Activated CD8-positive, alpha-beta memory T cell treated with anti-CD3 and anti-CD28 coated beads for 24 hours (primary cell): ENCODE data around the gene SYP.

Experiments
- DNase-seq: peaks from one replicate; pipeline ENCODE4 v3.0.0-alpha.2; 2020

The SYP gene

DNA sequence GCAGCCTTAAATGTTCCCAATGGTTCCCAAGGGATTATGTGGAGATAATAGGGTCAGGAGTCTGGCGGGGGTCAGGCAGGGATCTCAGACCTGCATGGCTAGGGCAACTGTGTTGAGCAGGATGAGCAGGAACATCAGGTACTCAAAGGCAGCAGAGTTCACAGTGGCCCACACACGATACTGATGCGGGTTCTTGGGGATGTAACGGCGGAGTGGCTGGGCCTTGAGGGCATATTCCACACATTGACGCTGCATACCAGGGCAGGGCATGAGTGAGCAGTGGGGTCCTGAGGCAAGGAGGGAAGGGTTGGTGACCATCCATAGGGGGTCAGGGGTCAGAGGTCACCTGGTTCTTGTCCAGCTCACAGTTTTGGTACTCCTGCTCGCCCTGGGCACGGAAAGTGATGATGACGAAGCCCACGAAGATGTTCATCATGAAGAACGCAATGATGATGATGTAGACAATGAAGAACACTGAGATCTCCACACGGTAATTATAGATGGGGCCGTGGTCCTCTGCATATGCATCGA lies 15.1 kb upstream of the SYP start:
- DNase-seq: no peak

DNA sequence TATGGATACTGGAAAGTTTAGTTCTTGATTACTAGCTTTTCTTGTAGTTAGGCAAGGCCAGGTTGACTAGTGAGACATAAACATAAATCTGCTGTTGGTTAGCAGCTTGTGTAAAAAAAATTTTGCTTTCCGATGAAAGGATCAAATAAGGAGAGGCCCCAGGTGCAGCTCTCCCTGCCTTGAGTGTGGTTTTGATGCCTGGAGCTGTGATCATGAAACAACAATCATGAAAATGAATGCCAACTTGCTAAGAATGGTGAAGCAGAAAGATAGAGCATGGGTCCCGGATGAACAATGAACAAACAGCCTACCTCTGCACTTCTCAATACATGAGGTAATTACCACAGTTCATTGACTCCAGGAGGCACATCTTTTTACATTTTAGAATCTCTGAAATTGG lies 14.4 kb upstream of the SYP start:
- DNase-seq: no peak

DNA sequence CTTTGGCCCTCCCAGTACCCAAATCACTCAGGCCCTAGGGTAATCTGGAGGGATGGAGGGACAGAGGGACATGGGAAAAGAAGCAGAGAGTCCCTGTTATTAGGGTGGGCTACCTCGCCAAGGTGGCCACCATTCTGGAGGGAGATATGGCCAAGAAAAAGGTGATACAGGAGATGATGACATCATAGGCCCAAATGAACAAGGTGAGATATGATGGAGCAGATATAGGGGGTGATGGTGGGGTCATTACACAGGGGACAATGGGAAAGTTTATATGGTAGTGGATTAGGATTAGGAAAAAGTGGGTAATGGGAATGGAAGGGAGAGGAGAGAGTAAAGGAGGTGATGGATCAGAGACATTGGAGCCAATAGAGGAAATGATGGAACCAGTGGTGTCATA lies 12.9 kb upstream of the SYP start:
- DNase-seq: no peak

DNA sequence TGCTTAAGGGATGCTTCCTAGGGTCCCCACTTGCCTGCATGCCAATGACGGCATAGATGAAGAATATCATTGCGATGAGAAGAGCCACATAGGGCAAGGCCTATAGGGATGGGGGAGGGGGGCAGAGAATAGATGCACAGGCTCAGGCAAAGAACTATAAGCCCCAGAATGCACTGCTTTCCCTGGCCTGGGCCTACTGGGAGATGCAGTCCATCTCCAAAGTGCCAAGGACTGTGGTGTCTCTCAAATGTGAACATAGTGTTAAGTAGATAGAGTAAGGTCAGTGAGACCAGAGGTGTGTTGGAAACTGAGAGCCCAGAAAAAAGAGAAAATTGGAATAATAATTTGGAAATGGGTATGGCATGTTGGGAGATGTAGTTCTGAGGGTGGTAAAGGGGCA lies 12.2 kb upstream of the SYP start:
- DNase-seq: no peak

DNA sequence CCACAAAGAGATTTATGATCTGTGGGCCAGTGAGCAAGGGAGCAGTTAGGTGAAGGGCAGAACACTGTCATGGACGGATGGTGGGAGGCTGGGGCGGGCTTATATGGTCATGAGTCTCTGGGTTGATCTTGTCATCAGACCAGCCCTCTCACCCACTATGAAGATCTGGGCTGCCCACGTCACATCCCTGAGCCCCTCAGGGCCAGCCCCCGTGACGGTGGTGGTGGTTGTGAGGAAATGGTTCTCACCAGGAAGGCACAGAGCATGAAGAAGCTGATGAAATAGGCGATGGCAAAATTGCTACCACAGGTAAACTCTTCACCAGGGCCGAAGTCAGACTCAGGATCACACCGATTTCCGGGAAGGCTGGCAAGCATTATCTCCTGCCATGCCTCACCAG lies 11.1 kb upstream of the SYP start:
- no peak for DNase-seq

DNA sequence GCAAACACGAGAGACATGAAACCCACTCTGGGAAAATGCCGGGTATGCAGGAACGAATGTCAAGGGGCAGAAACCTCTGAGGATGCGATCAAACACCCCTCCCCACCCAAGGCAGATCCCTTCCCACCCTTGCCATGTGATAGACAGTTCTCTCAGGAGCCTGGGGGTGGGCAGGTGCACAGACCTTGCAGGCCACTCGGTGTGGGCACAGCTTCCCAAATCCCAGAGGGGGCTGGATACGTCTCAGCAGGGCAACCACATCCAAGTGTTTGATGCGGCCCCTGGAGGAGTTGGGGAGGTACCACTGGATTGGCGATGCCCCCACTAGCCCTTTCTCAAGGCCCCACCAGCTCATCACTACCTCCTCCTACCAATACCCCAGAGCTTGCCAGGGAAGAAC lies 10.4 kb upstream of the SYP start:
- no peak for DNase-seq

DNA sequence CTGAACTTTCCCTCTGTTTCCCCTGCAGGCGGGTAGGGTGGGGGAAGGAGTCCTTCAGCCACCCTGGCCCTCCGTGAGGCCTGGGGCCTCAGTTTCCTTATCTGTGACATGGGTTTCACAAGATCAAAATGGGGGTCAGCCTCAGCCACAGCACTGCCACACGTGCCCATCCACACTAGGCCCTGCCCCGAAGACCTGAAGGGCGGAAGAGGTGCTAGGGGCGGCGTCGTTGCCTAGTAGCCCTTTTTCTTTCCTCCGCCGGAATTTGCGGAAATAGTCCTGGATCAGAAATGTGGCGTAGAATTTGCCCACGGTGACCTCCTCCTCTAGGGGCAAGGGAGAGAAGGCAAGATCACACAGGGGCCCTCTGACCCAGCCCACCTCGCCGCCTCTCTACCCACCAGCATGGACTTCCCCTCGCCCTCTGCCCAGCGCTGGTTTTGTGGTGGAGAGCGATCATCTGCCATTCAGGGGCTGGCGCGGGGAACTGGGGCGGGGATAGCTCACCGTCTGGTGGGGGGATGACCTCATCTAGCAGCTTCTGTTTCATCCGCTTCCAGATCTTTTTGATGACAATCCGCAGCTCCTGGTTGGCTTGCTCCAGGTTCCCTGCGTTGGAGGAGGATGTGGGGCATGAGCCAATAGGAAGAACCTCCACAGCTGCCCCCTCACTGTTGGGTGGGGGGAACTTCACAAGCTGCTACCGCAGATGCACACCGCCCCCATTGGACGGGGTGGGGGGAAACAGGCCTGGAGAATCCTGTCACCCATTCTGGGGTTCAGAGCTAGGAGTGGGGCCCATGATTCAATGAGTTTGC lies 9.7 kb upstream of the SYP start:
- DNase-seq: no peak

DNA sequence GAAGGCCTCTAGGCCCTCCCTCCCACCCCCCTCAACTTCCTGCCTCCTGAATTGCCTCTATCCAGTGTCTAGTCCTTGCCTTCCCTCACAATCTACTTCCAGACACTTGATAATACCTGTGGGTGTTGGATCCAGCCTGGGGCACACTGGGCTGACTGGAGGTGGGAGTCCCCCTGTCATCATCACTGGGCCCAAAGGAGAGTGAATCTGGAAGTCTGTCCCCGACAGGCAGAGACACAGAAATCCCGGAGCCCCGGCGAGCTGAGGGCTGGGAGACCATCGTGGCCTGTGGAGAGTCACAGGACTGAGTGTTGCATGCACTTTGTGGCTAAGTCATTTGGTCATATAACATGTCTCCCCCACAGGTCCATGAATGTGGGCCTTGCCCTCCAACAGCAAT lies 8.4 kb upstream of the SYP start:
- no peak for DNase-seq

DNA sequence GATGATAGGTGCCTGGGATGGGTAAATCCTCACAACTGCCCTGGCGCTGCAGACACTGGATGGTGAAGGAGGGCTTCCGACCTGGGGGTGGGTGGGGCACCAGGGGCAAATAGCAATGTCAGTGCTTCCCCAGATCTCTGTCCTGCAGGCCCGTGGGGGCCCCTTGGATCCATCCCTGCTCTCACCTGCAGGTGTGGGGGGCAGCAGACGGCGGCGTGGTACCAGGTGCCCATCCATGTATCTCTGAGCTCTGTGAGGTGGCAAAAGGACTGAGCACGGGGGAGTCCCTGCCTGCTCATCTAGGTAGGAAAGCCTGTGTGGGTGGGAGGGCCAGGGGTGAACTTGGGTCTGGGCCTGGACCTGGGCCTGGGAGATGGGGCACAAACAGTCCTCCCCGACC lies 6.5 kb upstream of the SYP start:
- DNase-seq: no peak

DNA sequence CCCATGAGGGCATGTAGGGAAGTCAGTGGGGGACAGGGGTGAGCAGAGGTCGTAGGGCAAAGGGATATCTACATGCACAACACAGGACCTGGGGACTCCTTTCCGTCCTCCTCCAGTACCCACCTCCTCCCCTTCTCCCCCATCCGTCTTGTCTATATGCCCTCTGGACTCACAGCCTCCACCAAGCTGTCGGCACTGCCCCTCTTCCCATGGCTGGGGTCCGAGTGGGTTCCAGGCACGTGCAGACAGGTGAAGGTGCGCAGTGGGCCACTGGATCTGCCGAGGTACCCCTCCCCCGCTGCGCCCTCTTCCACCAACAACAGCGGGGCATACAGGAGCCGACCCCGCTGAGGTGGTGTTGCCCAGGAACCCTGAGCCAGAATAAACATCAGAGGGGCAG lies 5.5 kb upstream of the SYP start:
- DNase-seq: no peak

DNA sequence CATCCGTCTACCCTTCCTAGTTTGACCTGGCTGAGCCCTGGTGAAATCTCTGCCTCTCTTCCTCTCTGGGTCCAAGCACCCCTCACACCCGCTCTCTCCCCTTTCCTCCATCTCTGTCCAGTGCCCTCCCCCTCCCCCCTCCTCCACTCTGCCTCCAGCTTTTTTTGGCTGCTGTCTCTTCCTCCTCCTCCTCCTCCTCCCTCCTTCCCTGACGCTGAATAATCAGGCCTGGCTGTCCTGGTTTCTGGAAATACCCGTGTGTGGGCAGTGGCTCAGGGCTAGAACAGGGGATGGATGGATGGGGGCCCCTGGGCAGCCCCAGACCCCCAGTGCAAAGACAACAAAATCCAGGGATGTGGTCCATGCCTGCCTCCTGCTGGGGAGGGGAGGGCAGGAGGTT lies 4.7 kb upstream of the SYP start:
- DNase-seq: no peak

DNA sequence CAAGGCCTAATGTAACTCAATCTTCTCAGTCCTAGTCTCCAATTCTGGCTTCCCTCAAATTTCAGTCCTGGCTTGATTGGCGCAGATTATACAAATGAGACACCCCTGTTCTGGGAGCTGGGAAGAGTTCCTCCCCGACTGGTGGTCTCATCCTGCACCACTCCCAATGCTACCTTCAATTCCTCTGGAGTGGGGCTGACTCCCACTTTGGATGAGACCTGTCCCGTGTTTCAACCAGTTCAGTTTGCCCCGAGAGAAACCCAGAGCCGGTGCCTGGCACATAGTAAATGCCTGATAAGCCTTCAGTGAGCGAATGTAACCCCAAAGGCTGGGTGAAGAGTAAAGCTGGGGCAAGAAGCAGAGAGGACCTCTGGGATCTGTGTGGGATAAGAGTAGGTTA lies 4.0 kb upstream of the SYP start:
- no peak for DNase-seq

DNA sequence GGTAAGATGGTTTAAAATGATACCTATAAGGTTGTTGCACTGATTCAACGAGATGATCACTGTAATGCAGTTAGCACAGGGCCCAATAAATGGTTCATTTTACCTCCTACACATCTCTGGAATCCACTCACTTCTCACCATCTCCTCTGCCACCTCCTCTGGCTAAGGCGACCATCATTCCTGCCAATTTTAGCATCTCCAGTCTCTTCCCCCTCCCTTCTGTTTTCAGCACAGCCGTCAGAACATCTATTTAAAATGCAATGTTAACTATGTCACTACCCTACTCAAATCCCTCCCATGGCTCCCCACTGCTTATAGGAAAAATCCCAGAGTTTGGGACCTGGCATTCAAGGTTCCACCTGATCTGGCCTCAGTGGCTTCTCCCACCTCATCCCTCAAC lies 3.5 kb upstream of the SYP start:
- no peak for DNase-seq

DNA sequence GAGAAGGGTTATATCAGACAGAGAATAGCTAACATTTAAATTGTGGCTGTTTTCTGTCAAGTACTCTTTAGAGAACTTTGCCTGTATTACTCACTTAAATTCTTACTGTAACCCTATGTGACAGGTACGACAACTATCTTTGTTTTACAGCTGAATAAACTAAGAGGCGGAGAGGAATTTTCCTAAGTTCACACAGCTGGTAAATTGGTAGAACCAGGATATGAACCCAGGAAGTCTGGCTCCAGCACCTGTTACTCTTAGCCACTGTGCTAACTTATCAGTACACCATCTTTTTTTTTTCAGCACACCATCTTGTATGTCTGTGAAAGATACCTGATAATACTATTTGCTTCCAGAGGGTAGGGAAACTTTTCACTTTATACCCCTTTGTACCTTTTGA lies 2.0 kb upstream of the SYP start:
- no peak for DNase-seq

DNA sequence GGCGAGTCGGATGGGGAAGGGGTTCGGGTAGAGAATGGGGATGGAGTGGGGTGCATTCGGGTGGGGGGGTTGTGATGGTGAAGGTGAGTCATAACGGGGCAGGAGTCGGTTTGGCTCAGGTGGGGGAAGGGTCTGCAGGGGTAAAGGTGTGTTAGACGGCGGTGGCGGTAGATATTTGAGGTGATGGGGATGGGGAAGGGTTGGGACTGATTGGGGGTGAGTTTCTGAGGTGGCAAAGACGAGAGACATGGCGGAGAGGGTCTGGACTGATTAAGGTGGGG lies 738 bp downstream of the SYP start:
- DNase-seq: no peak

DNA sequence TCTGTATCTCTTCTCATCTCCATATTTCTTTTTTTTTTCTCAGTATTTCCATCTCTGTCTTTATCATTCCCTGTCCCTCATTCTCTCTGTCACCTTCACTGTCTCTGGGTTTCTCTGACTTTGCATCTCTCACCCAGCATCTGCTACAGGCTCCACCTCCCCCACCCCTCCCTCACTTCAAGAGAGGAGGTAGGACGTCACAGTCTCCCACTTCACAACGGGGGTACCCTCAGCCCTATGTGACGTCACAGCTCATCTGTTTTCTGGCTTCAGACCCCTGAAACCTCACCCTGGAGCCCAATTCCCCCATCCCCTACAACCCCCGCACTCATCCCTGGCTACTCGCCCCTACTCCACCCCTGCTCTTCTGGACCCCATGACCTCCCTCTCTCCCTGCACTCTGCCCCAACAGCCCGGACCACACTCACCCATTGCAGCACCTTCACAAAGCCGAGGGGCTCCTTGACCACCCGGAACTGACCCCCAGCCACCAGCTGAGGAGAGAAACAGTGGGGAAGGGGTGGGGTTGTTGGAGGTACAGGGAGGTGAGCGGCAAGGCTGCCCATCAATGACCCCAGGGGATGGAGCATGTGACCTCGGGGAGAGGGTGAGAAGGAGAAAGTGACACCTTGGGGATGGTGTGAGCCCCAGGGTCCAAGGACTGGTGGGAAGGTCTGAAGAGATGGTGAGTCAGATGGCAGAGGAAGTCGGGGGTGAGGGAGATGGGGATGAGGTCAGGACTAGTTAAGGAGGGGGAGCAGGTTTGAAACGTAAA lies 1.3 kb downstream of the SYP start:
- DNase-seq: no peak

DNA sequence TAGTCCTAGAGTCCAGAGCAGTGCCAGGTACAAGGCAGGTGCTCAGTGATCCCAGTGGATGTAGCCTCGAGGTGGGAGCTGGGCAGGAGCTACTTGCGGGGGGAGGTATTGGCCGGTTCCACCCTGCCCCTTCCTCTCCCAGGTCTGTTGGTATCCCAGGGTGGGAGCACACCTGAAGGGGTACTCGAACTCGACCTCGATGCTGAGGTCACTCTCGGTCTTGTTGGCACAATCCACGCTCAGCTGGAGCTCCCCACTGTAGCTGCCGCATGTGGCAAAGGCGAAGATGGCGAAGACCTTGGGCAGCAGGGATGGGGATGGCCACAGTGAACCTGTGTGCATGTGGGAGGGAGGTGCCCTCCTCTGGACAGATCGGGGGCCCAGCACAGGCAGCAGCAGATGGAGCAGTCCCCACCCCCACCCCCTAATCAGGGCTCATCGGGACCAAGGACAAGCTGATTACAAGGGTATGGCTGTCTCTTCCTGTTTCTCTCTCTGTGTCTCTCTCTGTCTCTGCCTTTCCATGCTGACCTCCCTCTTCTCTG lies 2.4 kb downstream of the SYP start:
- DNase-seq: no peak

DNA sequence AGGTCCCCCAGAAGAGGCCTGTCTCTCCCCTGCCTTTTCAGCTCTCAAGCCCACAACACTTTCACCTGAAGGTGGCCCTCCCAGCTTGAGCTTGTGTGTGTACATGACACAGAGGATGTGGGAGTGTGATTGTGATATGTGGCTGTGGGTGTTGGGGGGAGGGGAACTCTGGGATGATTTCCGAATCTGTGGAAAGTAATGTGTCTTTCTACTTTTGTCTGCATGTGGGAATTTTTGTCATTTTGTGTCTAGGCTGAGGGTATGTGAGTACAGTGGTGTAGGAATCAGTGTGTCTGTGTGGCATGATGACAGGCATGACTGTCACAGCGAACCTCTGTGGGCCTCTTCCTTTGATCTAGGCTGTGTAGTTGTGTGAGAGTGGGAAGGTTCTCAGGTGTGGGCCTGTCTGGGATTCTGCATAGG lies 6.4 kb downstream of the SYP start:
- no peak for DNase-seq

DNA sequence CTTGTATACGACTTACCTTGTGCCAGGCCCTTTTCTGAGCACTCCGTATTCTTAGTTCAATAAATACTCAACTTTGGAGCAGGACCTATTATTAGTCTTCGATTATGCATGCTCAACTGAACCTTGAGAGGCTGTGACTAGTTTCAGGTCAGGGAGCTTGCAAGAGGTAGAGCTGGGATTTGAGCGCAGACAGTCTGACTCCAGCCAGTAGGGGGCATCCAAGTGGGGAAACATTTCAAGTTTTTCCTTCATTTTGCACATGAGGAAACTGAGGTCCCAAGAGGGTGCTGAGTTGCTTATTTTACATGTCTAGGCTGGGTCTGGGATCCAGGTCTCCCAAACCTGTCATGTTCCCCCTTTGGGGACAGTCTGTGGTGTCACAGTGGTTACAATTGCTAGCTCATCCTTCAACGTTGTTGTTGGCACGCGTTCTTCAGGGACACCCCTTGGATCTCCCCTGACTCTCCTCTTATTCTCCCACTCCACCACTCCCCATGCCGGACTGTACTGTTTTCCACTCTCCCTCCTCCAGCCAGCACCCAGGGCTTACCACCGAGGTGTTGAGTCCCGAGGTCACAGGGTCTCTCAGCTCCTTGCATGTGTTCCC lies 7.2 kb downstream of the SYP start:
- no peak for DNase-seq

DNA sequence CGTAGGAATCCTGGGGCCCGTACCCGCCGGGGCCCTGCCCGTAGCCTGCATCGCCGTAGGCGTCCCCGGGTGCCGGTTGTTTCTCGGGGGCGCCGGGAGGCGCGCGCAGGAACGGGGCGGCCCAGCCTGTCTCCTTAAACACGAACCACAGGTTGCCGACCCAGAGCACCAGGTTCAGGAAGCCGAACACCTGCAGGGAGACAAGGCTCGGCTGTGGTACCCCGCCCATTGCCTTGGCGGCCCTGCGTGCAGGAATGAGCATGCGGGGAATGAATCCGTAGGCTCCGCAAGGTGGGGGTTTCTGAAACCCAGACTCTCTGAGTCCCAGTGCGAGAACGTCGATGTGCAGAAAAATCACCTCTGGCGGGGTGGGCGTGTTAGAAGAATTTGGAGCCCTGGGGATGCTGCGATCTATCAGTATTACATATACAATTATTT lies 8.4 kb downstream of the SYP start:
- no peak for DNase-seq

DNA sequence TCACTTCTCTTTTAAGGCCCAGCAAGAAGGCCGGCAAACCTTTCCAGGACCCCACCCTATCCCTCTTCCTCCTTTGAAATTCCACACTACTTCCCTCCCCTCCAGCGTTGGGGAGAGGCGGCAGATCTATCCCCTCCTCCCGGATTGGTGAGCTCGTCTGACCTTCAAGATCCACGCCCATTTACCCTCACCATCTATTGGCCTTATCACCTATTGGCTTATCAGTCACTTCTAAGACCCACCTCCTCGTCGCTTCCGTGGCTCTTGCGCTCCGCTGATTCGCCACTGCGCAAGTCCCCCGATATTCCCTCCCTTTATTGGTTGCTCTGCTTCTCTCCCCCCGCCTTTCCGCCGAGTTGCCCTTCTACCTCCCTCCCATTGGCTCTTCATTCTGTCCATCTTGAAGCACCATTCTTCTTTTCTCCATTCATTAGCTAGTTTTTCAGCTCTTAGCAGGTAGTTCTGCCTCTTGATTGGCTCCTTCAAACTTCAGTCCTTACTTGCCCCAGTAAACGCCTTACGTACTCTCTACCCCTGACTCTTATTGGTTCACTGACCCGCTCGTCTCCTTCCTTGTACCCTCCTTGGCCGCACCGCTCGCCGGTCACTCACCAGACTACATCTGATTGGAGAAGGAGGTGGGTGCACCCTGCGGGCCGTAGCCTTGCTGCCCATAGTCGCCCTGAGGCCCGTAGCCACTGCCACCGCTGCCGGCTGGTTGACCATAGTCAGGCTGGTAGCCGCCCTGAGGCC lies 9.0 kb downstream of the SYP start:
- peak; percentile 86 for DNase-seq

DNA sequence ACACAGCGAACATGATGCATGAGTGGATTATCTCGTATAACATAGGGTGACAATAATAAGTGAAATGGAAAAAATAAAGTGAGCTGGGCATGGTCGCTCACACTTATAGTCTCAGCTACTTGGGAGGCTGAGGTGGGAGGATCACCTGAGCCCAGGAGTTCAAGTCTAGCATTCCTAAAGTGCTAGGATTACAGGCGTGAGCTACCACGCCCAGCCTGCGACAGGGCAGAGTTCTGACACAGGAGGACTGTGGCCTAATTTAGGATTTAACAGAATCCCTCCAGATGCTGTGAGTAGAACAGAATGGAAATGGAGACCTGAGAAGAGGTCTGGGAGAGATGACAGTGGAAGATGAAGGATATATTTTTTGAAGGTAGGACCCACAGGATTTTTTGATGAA lies 10.4 kb downstream of the SYP start:
- no peak for DNase-seq

DNA sequence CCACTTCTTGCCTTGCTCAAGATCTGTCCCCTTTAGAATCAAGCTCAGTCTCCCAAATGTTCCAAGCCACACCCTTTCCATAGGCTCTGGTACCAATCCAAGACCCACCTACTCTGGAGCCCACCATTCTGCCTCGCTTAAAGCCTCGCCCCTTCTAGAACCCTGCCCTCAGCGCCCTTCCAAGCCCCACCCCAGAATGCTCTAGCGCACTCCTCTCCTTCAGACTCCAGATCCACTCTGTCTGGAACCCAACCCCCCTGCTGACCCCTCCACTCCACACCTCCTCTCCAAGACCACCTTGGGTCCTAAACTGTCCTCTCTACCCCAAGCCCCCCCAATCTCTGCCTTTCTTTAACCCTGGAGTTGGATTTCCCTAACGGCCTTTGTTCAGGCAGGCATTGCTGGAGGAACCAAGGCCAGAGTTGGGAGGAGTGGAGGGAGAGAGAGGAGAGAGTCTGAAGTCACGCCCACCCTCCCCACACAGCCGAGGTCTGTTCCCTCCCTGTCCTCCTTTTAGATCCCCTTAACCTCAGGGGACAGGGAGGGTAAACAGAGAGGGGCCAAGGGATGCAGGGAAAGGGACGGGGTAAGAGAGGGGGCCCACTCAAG lies 11.4 kb downstream of the SYP start:
- DNase-seq: no peak
